GM12878 (cell line): Measurements from ENCODE around the gene BDNF.
"Not testable (repeated sequence)": the region's sequence is repeated elsewhere in the genome, so short reads cannot be mapped to it uniquely, and the experiment has no call there.

Experiments used
- CTCF ChIP-seq, 3 experiments: IDR thresholded peaks in 2 of 3; conservative IDR thresholded peaks in 1 of 3; 2 replicates each; pipeline ENCODE4 v1.5.1; 2011; ENCODE audit warnings: low read depth in 3 of 3, low read length in 3 of 3, mild to moderate bottlenecking in 3 of 3, control low read depth in 2 of 3, moderate library complexity in 2 of 3, inconsistent platforms in 1 of 3, mixed read lengths in 1 of 3; ENCODE audit not compliant: control insufficient read depth in 2 of 3, insufficient read depth in 1 of 3; ENCODE audit errors: extremely low read depth in 1 of 3
- GABPA ChIP-seq: IDR thresholded peaks from 2 replicates; pipeline ENCODE4 v1.6.1; 2014; ENCODE audit warnings: antibody characterized with exemption, low read depth, mild to moderate bottlenecking, inconsistent platforms
- HDAC6 ChIP-seq: fragments of 200-600 bp; sonication (generic); IDR thresholded peaks from one replicate; pipeline ENCODE4 v1.8.0; 2017; ENCODE audit warnings: antibody characterized with exemption; ENCODE audit not compliant: unreplicated experiment
- MXI1 ChIP-seq: fragments of 150-350 bp; IDR thresholded peaks from 2 replicates; pipeline ENCODE4 v1.6.1; 2011; ENCODE audit warnings: low read depth, mild to moderate bottlenecking, inconsistent platforms, low read length, improper control_type of control experiment
- POLR2A ChIP-seq: IDR thresholded peaks from 2 replicates; pipeline ENCODE4 v1.6.1; 2011; ENCODE audit warnings: low read depth, mild to moderate bottlenecking, low read length
- RAD51 ChIP-seq: fragments of 450-650 bp; IDR thresholded peaks from 2 replicates; pipeline ENCODE4 v1.6.1; 2016; ENCODE audit warnings: moderate library complexity, mild to moderate bottlenecking, inconsistent platforms
- RFX5 ChIP-seq: IDR thresholded peaks from 2 replicates; pipeline ENCODE4 v1.6.1; 2011; ENCODE audit warnings: low read depth, low read length, improper control_type of control experiment
- SMAD1 ChIP-seq: fragments of 450-650 bp; IDR thresholded peaks from 2 replicates; pipeline ENCODE4 v1.6.1; 2018; ENCODE audit warnings: mild to moderate bottlenecking, low read depth; ENCODE audit not compliant: partially characterized antibody
- SRF ChIP-seq, 2 experiments: IDR thresholded peaks; 2 replicates each; pipeline ENCODE4 v1.6.1; 2011; ENCODE audit warnings: low read depth in 2 of 2, low read length in 2 of 2, mild to moderate bottlenecking in 1 of 2, moderate library complexity in 1 of 2
- TCF12 ChIP-seq: IDR thresholded peaks from 2 replicates; pipeline ENCODE4 v1.6.1; 2011; ENCODE audit warnings: low read depth, mild to moderate bottlenecking, low read length
- YBX1 ChIP-seq: fragments of 450-650 bp; IDR thresholded peaks from 2 replicates; pipeline ENCODE4 v1.6.1; 2016; ENCODE audit warnings: antibody characterized with exemption
- ZBTB33 ChIP-seq: fragments of 450-650 bp; IDR thresholded peaks from 2 replicates; pipeline ENCODE4 v1.6.1; 2017; ENCODE audit warnings: mild to moderate bottlenecking
- ZNF592 ChIP-seq: fragments of 450-650 bp; IDR thresholded peaks from 2 replicates; pipeline ENCODE4 v1.6.1; 2017; ENCODE audit warnings: mild to moderate bottlenecking, moderate library complexity

GRCh38 chr11:27629023-27629422 lies 71.2 kb downstream of the BDNF start:
- TF ChIP-seq POLR2A; CTCF (IDR thresholded peaks at IDR 0.05 in 2 of 3, conservative IDR thresholded peaks at IDR 0.05 in 1 of 3; ENCODE audit: control insufficient read depth in 2 of 3, extremely low read depth in 1 of 3, insufficient read depth in 1 of 3, low read depth in 3 of 3, low read length in 3 of 3); SRF (IDR thresholded peaks at IDR 0.05; ENCODE audit: low read depth in 2 of 2, low read length in 2 of 2); MXI1; RFX5; RAD51; SMAD1; HDAC6; TCF12; GABPA; ZNF592; YBX1; ZBTB33: not testable (repeated sequence)
